OCI-LY3 (cell line): ENCODE data around the gene TAX1BP1.

ENCODE experiments used
- EZH2phosphoT487 ChIP-seq: fragments of 200-600 bp; shearing (Covaris generic); IDR thresholded peaks from 2 replicates; pipeline ENCODE4 v1.6.1; 2018; ENCODE audit warnings: antibody characterized with exemption, mixed run types, low read depth
- TF ChIP-seq, protein P1 (sequence below): fragments of 200-600, 300-600 bp; sonication (generic); IDR thresholded peaks from 2 replicates; pipeline ENCODE4 v1.5.1; 2014; ENCODE audit warnings: antibody characterized with exemption, low read length, low read depth

DNA sequence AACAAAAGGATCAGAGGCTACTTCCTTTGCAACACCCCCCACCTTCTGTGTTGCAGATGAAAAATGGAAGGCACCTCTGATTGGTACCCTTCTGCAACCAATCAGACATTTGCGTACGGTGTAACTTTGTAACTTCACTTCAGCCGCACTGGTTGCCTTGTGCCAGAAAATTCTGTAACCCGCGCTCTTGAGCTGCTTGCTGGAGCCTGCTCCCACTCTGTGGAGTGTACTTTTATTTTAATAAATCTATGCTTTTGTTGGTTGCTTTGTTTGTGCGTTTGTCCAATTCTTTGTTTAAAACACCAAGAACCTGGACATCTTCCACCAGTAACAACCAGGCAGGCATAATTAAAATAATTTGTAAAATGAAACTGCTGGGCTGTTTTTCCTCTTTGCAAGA is 31.5 kb upstream of the TAX1BP1 start:
- TF ChIP-seq, protein P1, sequence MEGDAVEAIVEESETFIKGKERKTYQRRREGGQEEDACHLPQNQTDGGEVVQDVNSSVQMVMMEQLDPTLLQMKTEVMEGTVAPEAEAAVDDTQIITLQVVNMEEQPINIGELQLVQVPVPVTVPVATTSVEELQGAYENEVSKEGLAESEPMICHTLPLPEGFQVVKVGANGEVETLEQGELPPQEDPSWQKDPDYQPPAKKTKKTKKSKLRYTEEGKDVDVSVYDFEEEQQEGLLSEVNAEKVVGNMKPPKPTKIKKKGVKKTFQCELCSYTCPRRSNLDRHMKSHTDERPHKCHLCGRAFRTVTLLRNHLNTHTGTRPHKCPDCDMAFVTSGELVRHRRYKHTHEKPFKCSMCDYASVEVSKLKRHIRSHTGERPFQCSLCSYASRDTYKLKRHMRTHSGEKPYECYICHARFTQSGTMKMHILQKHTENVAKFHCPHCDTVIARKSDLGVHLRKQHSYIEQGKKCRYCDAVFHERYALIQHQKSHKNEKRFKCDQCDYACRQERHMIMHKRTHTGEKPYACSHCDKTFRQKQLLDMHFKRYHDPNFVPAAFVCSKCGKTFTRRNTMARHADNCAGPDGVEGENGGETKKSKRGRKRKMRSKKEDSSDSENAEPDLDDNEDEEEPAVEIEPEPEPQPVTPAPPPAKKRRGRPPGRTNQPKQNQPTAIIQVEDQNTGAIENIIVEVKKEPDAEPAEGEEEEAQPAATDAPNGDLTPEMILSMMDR = no peak
- no peak for TF ChIP-seq EZH2phosphoT487
